GM13977 (cell line): ENCODE data around the gene EVPL.
A peak's percentile ranks its signal among the peaks of the same experiment; 100 is the strongest.

Source experiments
- DNase-seq: peaks from one replicate; pipeline ENCODE4 v3.0.0; 2012; ENCODE audit warnings: low spot score
- in situ Hi-C: fragments of 300-500 bp; cut with MboI; formaldehyde crosslinking; loops from one replicate; pipeline ENCODE4 v1.12.0; 2022; ENCODE audit warnings: low sequenced_read_pairs, low pct_unique_long_range_greater_than_20kb, mixed read lengths, inconsistent platforms; ENCODE audit not compliant: unreplicated experiment
- TF ChIP-seq, protein P1 (sequence below): IDR thresholded peaks from 2 replicates; pipeline ENCODE4 v1.5.1; 2012; ENCODE audit warnings: mild to moderate bottlenecking, control low read depth; ENCODE audit not compliant: insufficient read depth; ENCODE audit errors: extremely low read depth, missing control alignments

Gene EVPL

GRCh38 chr17:76027159-76027839 is at the start of gene EVPL:
Gene EVPL (minus strand): TSS chr17:76027306. CDS start chr17:76027198, 108 bp downstream.
- DNase-seq = no peak
- in situ Hi-C loops = no loop called here
- TF ChIP-seq, protein P1, sequence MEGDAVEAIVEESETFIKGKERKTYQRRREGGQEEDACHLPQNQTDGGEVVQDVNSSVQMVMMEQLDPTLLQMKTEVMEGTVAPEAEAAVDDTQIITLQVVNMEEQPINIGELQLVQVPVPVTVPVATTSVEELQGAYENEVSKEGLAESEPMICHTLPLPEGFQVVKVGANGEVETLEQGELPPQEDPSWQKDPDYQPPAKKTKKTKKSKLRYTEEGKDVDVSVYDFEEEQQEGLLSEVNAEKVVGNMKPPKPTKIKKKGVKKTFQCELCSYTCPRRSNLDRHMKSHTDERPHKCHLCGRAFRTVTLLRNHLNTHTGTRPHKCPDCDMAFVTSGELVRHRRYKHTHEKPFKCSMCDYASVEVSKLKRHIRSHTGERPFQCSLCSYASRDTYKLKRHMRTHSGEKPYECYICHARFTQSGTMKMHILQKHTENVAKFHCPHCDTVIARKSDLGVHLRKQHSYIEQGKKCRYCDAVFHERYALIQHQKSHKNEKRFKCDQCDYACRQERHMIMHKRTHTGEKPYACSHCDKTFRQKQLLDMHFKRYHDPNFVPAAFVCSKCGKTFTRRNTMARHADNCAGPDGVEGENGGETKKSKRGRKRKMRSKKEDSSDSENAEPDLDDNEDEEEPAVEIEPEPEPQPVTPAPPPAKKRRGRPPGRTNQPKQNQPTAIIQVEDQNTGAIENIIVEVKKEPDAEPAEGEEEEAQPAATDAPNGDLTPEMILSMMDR = no peak

GRCh38 chr17:76076146-76076764 is 49.1 kb upstream of the EVPL start:
- TF ChIP-seq, protein P1 = no peak
- no peak for DNase-seq
- in situ Hi-C loops = no loop called here

GRCh38 chr17:76075364-76076145 is 48.4 kb upstream of the EVPL start:
- in situ Hi-C loops = no loop called here

DNA sequence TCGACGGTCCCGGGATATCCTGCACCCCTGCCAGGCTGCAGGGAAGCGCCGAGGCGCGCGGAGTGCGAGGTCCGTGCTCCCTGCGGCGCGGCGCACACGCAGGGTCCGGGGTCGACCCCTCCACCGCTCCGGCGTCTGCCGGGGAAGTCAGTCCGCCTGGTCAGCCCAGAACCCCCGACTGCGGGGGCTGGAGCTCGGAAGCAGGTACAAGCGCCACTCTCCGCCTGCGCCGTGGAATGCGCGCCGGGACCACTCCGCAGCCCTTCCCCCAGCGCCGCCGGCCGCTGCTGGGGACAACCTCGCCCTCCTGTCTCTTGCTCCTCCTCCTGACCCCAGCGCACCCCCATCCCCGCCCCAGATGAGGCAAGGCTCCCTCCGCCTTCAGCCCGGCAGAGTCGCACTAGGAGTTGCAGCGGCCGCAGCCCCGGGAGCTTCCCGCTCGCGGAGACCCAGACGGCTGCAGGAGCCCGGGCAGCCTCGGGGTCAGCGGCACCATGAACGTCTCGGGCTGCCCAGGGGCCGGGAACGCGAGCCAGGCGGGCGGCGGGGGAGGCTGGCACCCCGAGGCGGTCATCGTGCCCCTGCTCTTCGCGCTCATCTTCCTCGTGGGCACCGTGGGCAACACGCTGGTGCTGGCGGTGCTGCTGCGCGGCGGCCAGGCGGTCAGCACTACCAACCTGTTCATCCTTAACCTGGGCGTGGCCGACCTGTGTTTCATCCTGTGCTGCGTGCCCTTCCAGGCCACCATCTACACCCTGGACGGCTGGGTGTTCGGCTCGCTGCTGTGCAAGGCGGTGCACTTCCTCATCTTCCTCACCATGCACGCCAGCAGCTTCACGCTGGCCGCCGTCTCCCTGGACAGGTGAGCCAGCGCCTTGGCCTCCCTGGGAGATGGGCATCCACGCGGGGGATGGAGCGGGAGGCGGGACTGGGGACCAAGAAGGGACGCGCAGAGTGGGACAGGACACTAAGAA is 47.6 kb upstream of the EVPL start, which contains the start of gene GALR2:
Gene GALR2, plus strand, starts transcription at position 392 of the 974 bp plus-strand sequence. Its CDS starts 103 bp downstream, at position 495.
- DNase-seq = no peak
- in situ Hi-C loops = no loop called here
- TF ChIP-seq, protein P1 = no peak

More at GRCh38 chr17:76075364-76076145, 48.4 kb upstream of the EVPL start:
- no peak for DNase-seq
- TF ChIP-seq, protein P1 = no peak

DNA sequence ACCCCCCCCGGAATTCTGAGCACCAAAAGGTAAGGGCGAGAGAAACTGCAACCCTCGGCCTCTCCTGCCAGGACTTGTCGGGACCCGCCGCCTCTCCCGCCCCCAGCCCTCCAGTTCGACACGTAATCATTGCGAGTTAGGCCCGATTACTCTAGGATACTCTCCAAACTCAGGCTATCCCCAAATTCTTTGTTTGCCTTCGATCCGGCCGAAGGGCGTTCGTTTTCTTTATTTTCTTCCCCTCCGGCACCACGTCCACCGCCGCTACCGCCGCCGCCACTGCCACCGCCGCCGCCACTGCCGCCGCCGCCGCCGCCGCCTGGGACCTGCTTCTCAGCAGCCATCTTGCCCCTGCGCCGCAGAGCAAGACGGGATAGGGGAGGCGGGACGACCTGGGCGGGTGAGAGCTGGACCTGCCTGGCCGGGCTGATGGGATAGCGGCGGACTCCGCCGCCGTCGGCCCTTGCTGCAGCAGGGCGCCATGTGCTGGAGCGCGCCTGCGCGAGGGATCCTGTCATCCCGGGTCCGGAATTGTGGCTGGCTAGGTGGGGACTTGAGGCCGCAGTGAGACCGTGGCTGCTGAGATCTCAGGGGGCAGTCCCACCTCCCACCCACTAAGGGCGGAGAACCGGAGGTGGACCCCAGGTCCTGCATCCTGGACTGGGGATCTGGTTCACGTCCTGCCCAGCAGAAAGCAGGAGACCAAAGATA is 45.2 kb upstream of the EVPL start, which contains the start of gene SRP68:
Gene SRP68, minus strand, starts transcription at position 370 of the 711 bp plus-strand sequence. Its CDS starts 26 bp downstream, at position 344.
- peak; percentile 97 for DNase-seq
- TF ChIP-seq, protein P1 = no peak
- in situ Hi-C loops = no loop called here
